Subcutaneous abdominal adipose tissue (tissue), 5 donors: ENCODE data around the gene RALA.

ENCODE experiments used
- H3K27ac ChIP-seq: one replicate; pipeline ENCODE4 v1.7.0; 2013; ENCODE audit warnings: low read depth, mild to moderate bottlenecking, inconsistent platforms, low read length, moderate library complexity
- H3K27me3 ChIP-seq, 5 donors: one replicate each; pipeline ENCODE4 v1.7.0; 2013; ENCODE audit warnings: low read length in 5 of 5, inconsistent platforms in 1 of 5; ENCODE audit not compliant: control insufficient read depth in 5 of 5, insufficient read depth in 4 of 5
- H3K36me3 ChIP-seq, 5 donors: one replicate each; pipeline ENCODE4 v1.7.0; 2013; ENCODE audit warnings: low read length in 5 of 5; ENCODE audit not compliant: control insufficient read depth in 5 of 5, insufficient read depth in 5 of 5
- H3K4me1 ChIP-seq, 5 donors: one replicate each; pipeline ENCODE4 v1.7.0; 2013; ENCODE audit warnings: low read length in 5 of 5, mild to moderate bottlenecking in 3 of 5, moderate library complexity in 1 of 5; ENCODE audit not compliant: control insufficient read depth in 5 of 5, insufficient read depth in 5 of 5
- H3K4me3 ChIP-seq, 5 donors: one replicate each; pipeline ENCODE4 v1.7.0; 2013; ENCODE audit warnings: low read length in 5 of 5, low read depth in 1 of 5
- H3K9ac ChIP-seq, 5 donors: one replicate each; pipeline ENCODE4 v1.7.0; 2013; ENCODE audit warnings: low read length in 5 of 5, mild to moderate bottlenecking in 4 of 5, moderate library complexity in 3 of 5
- H3K9me3 ChIP-seq, 5 donors: one replicate each; pipeline ENCODE4 v1.7.0; 2013; ENCODE audit warnings: low read length in 5 of 5; ENCODE audit not compliant: control insufficient read depth in 5 of 5
- donor health status: healthy.
- donor health status: healthy.
- donor health status: healthy.
- donor health status: healthy.
- donor health status: healthy.

RALA gene

GRCh38 chr7:39712751-39713150 is 89.4 kb downstream of the RALA start:
- Histone ChIP-seq H3K27me3 (no peaks in the 10 kb centered on the region), H3K36me3 (peaks cover 0 to 1% (median 0%) of the 10 kb centered on the region in 5 donors), H3K9ac (no peak overlapping the region), H3K27ac (no peak overlapping the region), H3K4me3 (no peak overlapping the region), H3K9me3 (peaks cover 0 to 22% (median 12%) of the 10 kb centered on the region in 5 donors), H3K4me1 (peaks cover 0 to 13% (median 0%) of the 10 kb centered on the region in 5 donors)

GRCh38 chr7:39714447-39715091 is 91.2 kb downstream of the RALA start:
- Histone ChIP-seq H3K4me1 (peaks cover 0 to 12% (median 0%) of the 10 kb centered on the region in 5 donors), H3K9me3 (peaks cover 0 to 22% (median 12%) of the 10 kb centered on the region in 5 donors), H3K27ac (no peak overlapping the region), H3K27me3 (no peaks in the 10 kb centered on the region), H3K36me3 (no peaks in the 10 kb centered on the region), H3K9ac (no peak overlapping the region), H3K4me3 (peak overlapping the region in 1 of 5 donors; percentile 24)

GRCh38 chr7:39720586-39720985 is 97.2 kb downstream of the RALA start:
- Histone ChIP-seq H3K36me3 (no peaks in the 10 kb centered on the region), H3K27ac (no peak overlapping the region), H3K4me1 (no peaks in the 10 kb centered on the region), H3K9ac (no peak overlapping the region), H3K9me3 (peaks cover 0 to 3% (median 0%) of the 10 kb centered on the region in 5 donors), H3K4me3 (no peak overlapping the region), H3K27me3 (no peaks in the 10 kb centered on the region)

GRCh38 chr7:39721345-39721744 is 98.0 kb downstream of the RALA start:
- Histone ChIP-seq H3K27ac (no peak overlapping the region), H3K27me3 (no peaks in the 10 kb centered on the region), H3K9me3 (no peaks in the 10 kb centered on the region), H3K9ac (no peak overlapping the region), H3K4me3 (no peak overlapping the region), H3K36me3 (no peaks in the 10 kb centered on the region), H3K4me1 (no peaks in the 10 kb centered on the region)

GRCh38 chr7:39721919-39722597 is 98.7 kb downstream of the RALA start:
- no peaks in the 10 kb centered on the region for H3K9me3 ChIP-seq
- no peak overlapping the region for H3K4me3 ChIP-seq
- H3K27me3 ChIP-seq = no peaks in the 10 kb centered on the region
- no peak overlapping the region for H3K27ac ChIP-seq
- no peak overlapping the region for H3K9ac ChIP-seq
- H3K36me3 ChIP-seq = no peaks in the 10 kb centered on the region
- H3K4me1 ChIP-seq = no peaks in the 10 kb centered on the region

DNA sequence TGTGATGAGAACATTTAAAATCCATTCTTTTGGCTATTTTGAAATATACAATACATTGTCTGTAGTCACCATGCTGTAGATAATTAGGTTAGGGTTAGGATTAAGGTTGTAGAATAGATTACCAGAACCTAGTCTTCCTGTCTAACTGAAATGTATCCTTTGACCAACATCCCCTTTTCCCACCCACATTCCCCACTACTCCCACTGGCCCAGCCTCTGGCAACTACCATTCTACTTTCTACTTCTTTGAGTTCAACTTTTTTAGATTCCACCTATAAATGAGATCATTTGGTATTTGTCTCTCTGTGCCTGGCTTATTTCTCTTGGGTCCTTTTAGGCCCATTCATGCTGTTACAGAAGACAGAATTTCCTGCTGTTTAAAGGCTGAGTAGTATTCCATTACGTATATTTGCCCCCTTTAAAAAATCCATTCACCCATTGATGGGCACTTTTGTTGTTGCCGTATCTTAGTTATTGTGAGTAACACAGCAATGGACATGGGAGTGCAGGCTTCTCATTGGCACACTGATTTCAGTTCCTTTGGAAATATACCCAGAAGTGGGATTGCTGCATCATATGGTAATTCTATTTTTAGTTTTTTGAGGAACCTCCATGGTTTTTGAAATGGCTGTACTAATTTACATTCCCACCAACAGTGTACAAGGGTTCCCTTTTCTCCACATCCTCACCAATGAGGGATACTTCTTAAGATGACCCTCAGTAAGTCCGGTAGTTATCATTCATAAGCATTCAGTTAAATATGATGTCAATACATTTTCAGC is 104.0 kb downstream of the RALA start:
- Histone ChIP-seq H3K4me1 (peaks cover 0 to 9% (median 2%) of the 10 kb centered on the region in 5 donors), H3K36me3 (no peaks in the 10 kb centered on the region), H3K27me3 (no peaks in the 10 kb centered on the region), H3K27ac (no peak overlapping the region), H3K9me3 (no peaks in the 10 kb centered on the region), H3K9ac (no peak overlapping the region), H3K4me3 (no peak overlapping the region)

DNA sequence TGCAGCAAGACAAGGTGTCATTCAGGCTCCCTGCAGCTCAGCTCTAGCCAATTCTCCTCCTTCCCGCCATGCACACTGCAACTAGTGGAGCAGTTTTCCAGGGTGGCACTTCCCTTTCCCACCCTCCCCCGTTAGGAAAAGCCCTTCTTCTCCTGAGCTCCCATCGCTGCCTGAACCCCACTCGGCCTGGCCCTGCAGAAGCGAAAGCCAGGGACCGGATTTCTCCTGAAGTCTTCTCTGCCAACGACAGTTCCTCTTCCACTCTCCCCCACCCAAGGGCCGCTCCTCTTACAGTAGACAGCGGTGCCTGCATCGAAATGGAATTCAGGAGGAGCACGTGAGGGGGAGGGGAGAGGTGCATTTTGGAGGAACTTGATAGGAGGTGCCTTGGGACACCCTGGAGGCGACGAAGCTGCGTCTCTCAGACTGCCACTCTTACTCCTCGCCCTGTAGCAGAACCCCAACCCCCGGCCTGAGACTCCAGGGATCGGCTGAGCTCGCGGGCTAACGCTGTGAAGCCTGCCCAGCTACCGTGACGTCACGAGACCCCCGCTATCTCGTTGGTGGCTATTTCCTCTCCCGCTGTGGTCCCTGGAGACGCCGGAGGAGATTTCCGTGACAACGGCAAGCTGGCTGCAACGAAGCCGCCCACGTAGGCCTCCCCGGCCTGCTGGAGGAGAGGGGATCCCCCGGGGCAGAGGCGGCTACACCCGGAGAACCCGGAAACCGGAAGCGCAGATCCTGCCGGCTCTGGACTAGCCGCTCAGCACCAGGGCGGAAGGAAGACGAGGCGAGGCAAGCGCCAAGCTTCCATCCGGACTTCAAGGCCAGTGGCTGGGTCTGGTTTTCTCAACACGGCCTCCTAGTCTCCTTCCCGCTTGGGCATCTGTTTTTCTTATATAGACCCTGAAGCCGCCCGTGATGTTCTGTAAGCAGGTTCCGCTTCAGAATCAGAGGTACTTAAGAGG is 109.7 kb downstream of the RALA start:
- Histone ChIP-seq H3K9me3 (no peaks in the 10 kb centered on the region), H3K4me3 (peak overlapping the region; percentile 55 to 97 (median 83)), H3K27ac (peak overlapping the region; percentile 69), H3K4me1 (peaks cover 7 to 37% (median 30%) of the 10 kb centered on the region in 5 donors), H3K27me3 (no peaks in the 10 kb centered on the region), H3K9ac (peak overlapping the region in 4 of 5 donors; percentile 65 to 90 (median 74)), H3K36me3 (no peaks in the 10 kb centered on the region)

GRCh38 chr7:39733881-39734632 is 110.7 kb downstream of the RALA start:
- Histone ChIP-seq H3K36me3 (no peaks in the 10 kb centered on the region), H3K9ac (peak overlapping the region in 4 of 5 donors; percentile 65 to 90 (median 74)), H3K27me3 (no peaks in the 10 kb centered on the region), H3K9me3 (no peaks in the 10 kb centered on the region), H3K4me3 (peak overlapping the region; percentile 55 to 97 (median 83)), H3K4me1 (peaks cover 7 to 37% (median 30%) of the 10 kb centered on the region in 5 donors), H3K27ac (peak overlapping the region; percentile 69)

DNA sequence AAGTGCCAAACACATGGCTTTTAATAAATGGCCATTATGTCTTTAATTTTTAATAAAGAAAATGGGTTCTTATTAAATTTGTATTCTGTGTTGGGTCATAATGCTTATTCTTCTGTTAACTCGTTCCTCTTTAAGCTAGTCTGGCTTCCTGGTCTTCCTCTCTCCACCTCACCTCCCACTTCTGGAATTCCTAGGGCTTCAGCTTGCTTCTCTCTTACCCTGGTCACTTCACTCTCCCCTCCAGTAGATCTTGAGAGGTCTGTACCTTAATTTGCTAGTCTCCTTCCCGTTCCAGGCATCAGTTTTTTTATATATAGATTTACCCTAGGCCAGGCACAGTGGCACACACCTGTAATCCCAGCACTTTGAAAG is 111.2 kb downstream of the RALA start:
- Histone ChIP-seq H3K36me3 (no peaks in the 10 kb centered on the region), H3K27ac (no peak overlapping the region), H3K9me3 (no peaks in the 10 kb centered on the region), H3K27me3 (no peaks in the 10 kb centered on the region), H3K4me3 (peak overlapping the region in 2 of 5 donors; percentile 83 to 90), H3K4me1 (peaks cover 7 to 37% (median 30%) of the 10 kb centered on the region in 5 donors), H3K9ac (no peak overlapping the region)
